Activated CD8-positive, alpha-beta memory T cell treated with anti-CD3 and anti-CD28 coated beads, Interleukin-2, amount 50 U/mL, for 24 hours (primary cell): Measurements from ENCODE around the gene RRBP1.
A peak's percentile ranks its signal among the peaks of the same experiment; 100 is the strongest.

ENCODE experiments used
- DNase-seq: peaks from one replicate; pipeline ENCODE4 v3.0.0-alpha.2; 2020; ENCODE audit errors: extremely low read depth

Gene RRBP1

DNA sequence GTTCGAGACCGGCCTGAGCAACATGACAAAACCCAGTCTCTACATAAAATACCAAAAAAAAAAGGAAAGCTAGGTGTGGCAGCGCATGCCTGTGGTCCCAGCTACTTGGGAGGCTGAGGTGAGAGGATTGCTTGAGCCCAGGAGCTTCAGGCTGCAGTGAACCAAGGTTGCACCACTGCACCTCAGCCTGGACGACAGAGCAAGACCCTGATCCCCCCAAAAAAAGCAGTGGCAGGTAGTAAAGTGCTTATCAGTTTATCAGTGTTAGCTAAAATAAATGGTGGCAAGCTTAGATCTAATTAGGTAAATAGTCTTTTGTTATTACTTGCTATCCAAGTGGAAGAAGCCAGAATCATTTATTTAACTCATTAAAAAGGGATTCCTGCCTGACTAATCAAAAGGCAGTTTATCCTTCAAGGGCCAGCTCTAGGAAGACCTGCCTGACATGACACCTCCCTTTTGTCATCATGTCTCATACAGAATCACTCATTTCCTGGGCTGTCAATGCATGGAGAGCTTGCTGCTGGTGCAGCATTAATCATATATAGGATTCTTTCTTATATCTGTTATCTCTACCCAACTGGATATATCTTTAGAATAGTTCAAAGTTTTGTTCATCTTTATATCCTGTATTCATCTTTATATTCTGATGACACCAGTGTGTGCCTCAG lies 102.5 kb downstream of the RRBP1 start:
- no peak for DNase-seq

DNA sequence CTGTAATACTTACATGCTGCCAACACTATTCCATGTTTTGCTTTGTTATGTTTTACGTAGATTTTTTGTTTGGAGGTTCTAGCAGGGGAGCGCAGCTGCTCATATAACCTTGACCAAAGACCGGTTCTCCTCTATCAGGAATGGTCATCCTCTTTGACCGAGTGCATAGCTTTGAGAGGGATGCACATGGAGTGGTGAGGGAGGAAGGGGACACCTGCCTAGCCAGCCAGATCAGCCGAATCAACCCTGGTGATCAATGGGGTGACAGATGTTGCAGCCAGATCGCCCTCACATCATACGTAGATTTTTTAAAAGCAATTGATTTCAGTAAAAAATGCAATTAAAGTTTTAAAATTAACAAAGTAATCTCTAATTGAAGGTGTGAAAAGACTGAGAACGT lies 105.8 kb downstream of the RRBP1 start:
- DNase-seq: no peak

DNA sequence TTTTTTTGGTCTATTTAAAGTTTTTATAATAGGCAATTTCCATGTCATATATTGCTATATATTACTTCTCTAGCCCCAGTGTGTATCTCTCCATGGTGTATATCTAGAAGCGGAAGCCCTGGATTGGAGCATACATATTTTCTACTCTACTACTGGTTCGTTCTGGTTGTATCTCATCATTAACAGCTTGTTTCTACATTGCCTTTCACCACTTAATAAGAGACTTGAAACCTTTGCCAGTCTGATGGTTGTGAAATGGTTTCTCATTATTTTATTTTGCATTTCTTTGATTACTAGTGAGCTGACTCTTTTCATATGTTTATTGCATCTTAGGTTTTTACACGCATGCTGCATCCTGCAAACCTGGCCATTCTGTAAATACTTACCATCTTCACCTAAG lies 108.6 kb downstream of the RRBP1 start:
- no peak for DNase-seq

DNA sequence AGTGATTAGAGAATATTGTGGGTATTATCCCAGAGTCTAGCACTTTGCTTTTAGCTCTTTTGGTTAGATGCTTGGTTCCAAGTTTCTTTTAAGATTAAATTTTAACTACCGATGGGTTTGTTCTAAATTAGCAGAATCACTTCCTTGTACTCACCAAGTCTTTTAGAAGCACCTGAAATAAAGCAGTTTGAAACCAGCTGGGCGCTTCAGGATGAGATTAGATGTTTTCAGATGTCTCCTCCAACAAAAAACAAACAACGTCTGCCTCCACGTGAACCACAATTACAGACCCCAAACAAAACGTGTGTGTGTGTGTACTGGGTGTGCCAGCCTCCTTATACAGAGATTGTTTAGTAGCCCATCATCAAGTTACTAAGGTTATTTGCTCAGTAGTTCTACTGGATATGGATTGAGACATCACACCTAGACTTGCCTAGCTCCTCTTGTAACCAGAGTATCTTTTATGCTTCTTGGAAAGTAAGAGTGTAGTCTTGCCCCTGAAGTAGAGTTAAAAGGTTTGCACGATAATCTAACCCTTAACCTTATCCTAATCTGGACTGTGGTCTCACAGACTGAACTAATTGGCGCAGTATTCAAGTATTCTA lies 109.9 kb downstream of the RRBP1 start:
- DNase-seq: no peak

DNA sequence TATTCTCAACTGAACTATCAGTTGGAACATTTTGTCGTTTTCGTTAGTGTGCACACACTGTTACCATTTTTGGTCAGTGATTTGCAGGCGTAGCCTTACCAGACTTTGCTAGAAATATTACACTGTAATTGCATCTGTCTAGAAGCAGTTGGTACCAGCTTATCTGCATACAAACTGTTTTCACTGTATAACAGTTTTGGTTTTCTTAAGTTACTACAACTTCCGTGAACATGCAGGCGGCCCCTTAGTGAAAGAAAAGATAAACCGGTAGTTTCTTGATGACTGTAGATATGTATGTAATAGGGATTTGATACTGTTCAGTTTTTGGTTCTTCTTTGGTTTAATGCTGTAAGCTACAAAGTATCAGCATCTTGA lies 110.9 kb downstream of the RRBP1 start:
- no peak for DNase-seq

DNA sequence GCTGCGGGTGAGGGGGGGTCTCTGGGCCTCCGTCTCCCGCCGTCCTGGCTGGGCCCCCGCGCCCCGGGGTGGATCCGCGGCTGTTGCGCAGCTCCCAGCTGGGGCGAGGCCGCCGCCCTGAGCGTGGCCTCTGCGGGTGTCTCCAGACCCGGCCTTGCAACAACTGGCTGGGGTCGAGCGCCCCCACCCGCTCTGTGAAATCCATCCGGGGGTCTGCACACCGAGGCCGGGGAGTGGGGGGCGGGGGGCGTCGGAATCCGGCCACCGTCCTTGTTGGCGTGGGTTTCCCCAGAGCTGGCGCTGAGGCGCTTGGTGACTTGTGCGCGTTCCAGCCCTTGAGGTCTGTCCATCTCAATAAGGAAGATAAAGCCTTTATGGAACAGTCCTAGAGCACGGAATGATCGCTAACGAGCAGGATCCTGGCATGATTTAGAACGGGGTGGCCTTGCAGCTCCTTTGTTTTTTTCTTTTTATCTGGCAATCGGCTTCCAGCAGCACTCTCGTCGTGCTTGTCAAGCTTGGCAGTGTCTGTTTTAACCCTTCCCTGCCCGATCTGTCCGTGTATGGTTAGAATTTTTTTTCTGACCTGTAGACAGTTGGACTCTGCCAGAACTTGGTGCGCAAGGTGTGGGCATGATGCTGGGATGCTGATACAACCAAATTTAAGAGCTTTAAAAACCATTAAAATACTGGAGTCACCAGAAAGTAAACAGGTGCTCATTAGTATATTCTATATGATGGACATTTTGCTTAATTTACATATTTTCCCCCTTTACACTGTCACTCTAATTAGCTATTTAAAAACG lies 111.5 kb downstream of the RRBP1 start:
- no peak for DNase-seq

DNA sequence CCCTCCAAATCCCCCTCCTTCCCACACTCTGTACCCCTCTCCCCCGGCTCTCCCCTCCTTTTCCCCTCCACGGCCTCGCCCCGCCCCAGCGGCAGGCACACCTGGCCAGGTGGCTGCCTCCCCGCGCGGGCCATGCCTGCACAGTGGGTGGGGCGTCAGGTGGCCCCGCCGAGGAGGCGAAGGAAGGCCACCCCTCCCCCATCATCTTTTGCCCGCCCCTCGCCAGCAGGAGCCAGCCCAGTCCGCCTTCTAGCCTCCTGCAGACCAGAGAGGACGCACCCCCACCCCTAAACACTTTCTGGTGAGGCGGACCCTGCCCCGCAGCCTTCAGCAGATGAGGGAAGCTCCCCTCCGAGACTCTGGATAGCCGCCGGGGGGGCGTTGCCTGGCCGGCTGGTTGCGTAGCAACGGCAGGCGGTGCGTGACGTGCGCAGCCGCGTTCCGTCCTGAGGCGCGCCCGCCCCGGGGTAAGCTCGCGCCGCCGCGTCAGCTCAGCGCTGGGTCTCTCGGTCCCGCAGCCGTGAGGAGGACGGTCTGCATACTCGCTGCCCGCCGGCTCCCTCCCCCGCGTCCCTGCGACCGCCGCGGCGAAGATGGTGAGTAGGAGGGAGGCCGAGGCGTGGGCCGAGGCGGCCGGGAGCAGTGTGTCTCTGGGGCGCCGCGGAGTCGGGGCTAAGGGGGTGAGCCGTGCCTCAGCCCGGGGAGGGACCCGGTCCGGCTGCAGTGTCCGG lies 112.3 kb downstream of the RRBP1 start, which contains the start of gene DSTN:
DSTN (plus strand) TSS at position 460 of the 731 bp plus-strand sequence; CDS start at position 594, 134 bp downstream.
- DNase-seq: peak; percentile 60

DNA sequence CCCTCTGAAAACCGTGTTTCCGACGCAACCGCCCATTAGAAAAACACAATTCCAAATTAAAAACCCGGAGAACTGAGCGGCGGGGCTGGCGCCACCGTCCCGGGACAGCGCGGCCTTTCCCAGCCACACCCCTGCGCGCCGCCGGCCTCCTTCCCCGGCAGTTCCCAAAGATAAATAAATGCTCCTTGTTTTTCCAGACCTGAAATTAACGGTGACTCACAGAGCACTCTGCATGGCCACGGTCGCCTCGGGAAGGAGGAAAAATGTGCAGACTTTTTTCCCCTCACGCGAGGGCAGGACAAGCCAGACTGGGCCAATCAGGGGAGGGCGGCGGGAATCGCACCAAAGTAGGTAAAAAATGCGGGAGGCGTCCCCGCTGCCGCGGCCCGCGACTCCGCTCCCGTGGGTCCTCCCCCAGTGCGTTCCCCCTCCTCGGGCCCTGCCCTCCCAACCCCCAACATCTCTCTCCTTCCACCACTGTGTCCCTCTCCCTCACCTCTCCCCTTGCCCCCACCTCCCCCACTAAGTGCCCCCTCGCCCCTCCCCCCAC lies 113.0 kb downstream of the RRBP1 start:
- DNase-seq: no peak

DNA sequence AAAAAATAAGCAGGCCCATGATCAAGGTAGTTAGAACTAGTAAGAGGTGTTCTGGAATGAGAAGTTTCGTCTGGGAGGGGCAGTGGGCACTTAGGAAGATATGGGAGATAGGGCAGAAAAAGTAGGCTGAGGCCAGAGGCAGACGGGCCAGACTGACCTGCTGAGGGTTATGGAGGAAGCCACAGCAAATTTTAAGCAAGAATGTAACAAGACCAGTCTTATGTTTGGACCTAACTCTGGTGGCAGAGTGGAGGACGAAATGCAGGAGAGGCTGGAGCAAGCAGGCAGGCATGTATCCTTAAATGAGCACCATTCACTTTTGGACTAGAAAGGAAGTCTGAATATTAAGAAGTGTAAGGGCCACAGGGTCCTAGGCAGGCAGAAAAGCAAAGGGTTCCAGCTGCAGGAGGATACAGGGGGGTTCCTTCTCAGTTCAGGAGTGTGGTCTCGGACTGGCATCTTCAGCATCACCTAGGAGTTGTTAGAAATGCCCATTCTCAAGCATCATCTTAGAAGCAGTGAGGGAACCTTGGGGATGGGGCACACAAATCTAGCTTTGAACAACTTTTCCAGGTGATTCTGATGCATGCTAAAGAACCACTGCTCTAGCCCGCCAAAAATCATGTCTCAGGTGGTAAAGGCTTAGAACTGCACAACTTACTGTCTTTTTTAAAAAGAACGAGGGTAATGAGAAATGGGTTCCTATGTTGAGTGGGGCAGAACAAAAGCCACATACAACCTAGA lies 113.8 kb downstream of the RRBP1 start:
- DNase-seq: no peak

DNA sequence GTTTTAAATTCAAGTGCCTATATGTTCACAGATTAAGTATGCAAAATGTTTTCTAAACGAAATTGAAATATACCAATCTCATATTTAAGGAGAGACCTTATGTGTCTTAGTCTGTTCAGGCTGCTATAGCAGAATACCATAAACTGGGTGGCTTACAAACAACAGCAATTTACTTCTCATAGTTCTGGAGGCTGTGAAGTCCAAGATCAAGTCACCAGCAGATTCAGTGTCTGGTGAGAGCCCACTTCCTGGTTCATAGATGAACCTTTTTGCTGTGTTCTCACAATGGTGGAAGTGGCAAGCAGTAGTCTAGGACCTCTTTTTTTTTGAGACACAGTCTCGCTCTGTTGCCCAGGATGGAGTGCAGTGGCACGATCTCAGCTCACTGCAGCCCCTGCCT lies 115.7 kb downstream of the RRBP1 start:
- DNase-seq: no peak

DNA sequence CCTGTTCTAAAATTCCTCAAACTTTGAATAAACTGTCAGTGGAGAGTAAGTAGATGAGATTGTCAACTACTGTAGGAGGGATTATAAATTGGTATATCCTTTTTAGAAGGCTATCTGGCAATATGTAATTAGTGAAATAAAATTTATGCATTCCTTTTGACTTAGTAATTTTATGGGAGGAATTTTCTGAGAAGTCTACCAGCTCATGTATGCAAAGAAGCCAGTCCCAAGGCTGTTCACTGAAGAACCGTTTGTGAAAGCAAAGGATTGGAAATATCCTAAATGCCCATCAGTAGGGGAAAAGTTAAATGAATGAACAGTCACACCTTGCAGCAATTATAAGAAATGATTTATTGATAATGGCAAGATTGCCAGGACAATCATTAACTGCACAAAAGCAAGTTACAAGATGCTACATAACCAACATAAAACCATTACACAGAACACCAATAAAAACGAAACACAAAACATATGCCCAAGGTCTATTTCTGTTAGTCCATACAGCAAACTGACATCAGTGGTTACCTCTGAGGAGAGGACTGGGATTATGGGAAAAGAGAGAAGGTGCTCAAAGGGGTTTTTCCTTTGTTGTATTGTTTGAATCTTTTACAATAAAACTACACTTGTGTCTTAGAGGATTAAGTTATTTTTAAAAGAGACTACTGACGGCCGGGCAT lies 116.7 kb downstream of the RRBP1 start:
- DNase-seq: no peak
